OCI-LY7 (cell line): Measurements from ENCODE around the gene DCTPP1. TPM values are rescaled to one million over a fixed set of nuclear protein-coding genes. Genes with fewer than 3 reads are reported as not detected.
"Not testable (repeated sequence)": the region's sequence is repeated elsewhere in the genome, so short reads cannot be mapped to it uniquely, and the experiment has no call there.

Source experiments
- BruUV-seq: library from RNA; stranded (reverse); fragments of 400-500 nt; replicated peaks from 2 replicates; lab custom pipeline; 2021; lab: Mats Ljungman, UMichigan
- CTCF ChIA-PET: fragments of 300-600 bp; sonication (Branson Sonifier 250); formaldehyde crosslinking; loops from one replicate; lab custom pipeline; 2022; ENCODE audit warnings: antibody characterized with exemption; ENCODE audit not compliant: unreplicated experiment; lab: Charles Lee
- POLR2A ChIA-PET: fragments of 300-600 bp; sonication (Branson Sonifier 250); formaldehyde crosslinking; loops from one replicate; lab custom pipeline; 2022; ENCODE audit warnings: antibody characterized with exemption; lab: Charles Lee
- DNase-seq: peaks from one replicate; pipeline ENCODE4 v3.0.0-alpha.2; 2015; ENCODE audit warnings: low spot score
- H2AFZ ChIP-seq: fragments of 200-600 bp; sonication (generic), shearing (Covaris generic); 2 replicates; pipeline ENCODE4 v1.6.1; 2014; ENCODE audit warnings: mild to moderate bottlenecking, antibody characterized with exemption, low read length, moderate library complexity
- H3K27ac ChIP-seq: fragments of 200-600 bp; sonication (generic); 2 replicates; pipeline ENCODE4 v1.5.1; 2014; ENCODE audit warnings: mixed run types, low read depth, mild to moderate bottlenecking, moderate library complexity, low read length, inconsistent platforms; ENCODE audit not compliant: poor library complexity, severe bottlenecking
- H3K36me3 ChIP-seq: fragments of 200-600 bp; sonication (generic); 2 replicates; pipeline ENCODE4 v1.6.1; 2014; ENCODE audit warnings: mild to moderate bottlenecking, antibody characterized with exemption, low read length, moderate library complexity, mixed read lengths; ENCODE audit not compliant: insufficient read depth
- H3K4me1 ChIP-seq: fragments of 200-600 bp; sonication (generic); 2 replicates; pipeline ENCODE4 v1.5.1; 2014; ENCODE audit warnings: mild to moderate bottlenecking, low read length; ENCODE audit not compliant: insufficient read depth, poor library complexity, severe bottlenecking
- H3K4me2 ChIP-seq: fragments of 200-600 bp; sonication (generic); 2 replicates; pipeline ENCODE4 v1.6.1; 2014; ENCODE audit warnings: mild to moderate bottlenecking, low read length
- H3K4me3 ChIP-seq: fragments of 200-600 bp; sonication (generic); 2 replicates; pipeline ENCODE4 v1.5.1; 2014; ENCODE audit warnings: mild to moderate bottlenecking, low read depth, low read length; ENCODE audit not compliant: poor library complexity, severe bottlenecking
- H3K79me2 ChIP-seq: fragments of 200-600 bp; sonication (generic); 2 replicates; pipeline ENCODE4 v1.6.1; 2016; ENCODE audit warnings: low read depth, mild to moderate bottlenecking, low read length, moderate library complexity, mixed read lengths; ENCODE audit not compliant: insufficient read depth
- H3K9me2 ChIP-seq: fragments of 200-600 bp; sonication (generic); 2 replicates; pipeline ENCODE4 v1.6.1; 2016; ENCODE audit warnings: mild to moderate bottlenecking, low read length, mixed read lengths; ENCODE audit not compliant: insufficient read depth
- H3K9me3 ChIP-seq: fragments of 200-600 bp; sonication (generic); 2 replicates; pipeline ENCODE4 v1.6.1; 2014; ENCODE audit warnings: mild to moderate bottlenecking, mixed run types, low read length, mixed read lengths
- H4K20me1 ChIP-seq: fragments of 200-600 bp; sonication (generic); 2 replicates; pipeline ENCODE4 v1.6.1; 2014; ENCODE audit warnings: mild to moderate bottlenecking, antibody characterized with exemption, low read length, moderate library complexity, mixed read lengths; ENCODE audit not compliant: insufficient read depth
- EZH2phosphoT487 ChIP-seq: fragments of 200-600 bp; sonication (generic); IDR thresholded peaks from 2 replicates; pipeline ENCODE4 v1.6.1; 2018; ENCODE audit warnings: low read depth, borderline replicate concordance, mild to moderate bottlenecking, mixed run types, antibody characterized with exemption, low read length, moderate library complexity, mixed read lengths
- intact Hi-C: fragments of 100-400 bp; cut with micrococcal nuclease; formaldehyde crosslinking; loops from one replicate; pipeline ENCODE4 v1.10.0; 2022; ENCODE audit not compliant: unreplicated experiment
- total RNA-seq, 2 experiments: library from RNA; depleted of rRNA in 1 of 2; stranded (reverse); fragments of >200 nt in 1 of 2; shearing (Covaris generic) in 1 of 2; gene quantifications; 2 replicates each; pipeline ENCODE4 v1.2.3, GENCODE V29; 2014 to 2022
- TF ChIP-seq, protein P1 (sequence below): fragments of 200-600 bp; sonication (generic); conservative IDR thresholded peaks from 2 replicates; pipeline ENCODE4 v1.5.1; 2014; ENCODE audit warnings: mild to moderate bottlenecking, antibody characterized with exemption, low read length, moderate library complexity, mixed read lengths

The DCTPP1 gene
- total RNA-seq, 2 experiments from 2014 or later = 90.2 to 93.8 TPM

DNA sequence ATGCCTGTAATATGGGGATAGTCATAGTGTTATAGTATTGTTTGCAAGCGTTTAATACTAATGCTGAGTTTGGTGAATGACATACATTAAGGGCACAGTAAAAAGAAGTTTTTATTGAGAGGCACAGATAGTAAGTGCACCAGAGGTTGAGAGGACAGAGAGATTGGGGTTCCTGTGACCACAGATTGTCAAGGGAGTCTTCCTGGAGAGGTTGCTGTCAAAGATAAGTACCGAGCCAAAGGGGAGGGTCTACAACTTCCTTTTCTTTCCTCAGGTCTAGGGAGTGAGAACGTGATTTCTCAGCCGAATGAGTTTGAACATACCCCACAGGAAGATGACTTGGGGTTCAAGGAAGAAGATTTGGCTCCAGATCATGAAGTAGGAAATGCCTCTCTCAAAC lies 32.8 kb downstream of the DCTPP1 start:
- peaks cover 17% of the 10 kb centered on the region for H3K79me2 ChIP-seq
- H3K9me3 ChIP-seq = no peaks in the 10 kb centered on the region
- no peak for DNase-seq
- intact Hi-C loops = no loop called here
- POLR2A ChIA-PET = interaction anchor here (0.6 to 1.4 kb wide), 3 partner anchors 11 to 25 kb away, joined by 3 to 5 read pairs (median 3); partner anchors contain the start of gene ZNF771
- H3K4me3 ChIP-seq = no peak overlapping the region
- peaks cover 30% of the 10 kb centered on the region for H3K36me3 ChIP-seq
- no peak overlapping the region for H2AFZ ChIP-seq
- no peaks in the 10 kb centered on the region for H3K9me2 ChIP-seq
- no TSS peak for BruUV-seq
- H3K4me2 ChIP-seq = 0 out of 2 replicates have a peak overlapping the region, but pooled peaks have one; percentile 6
- 0 out of 2 replicates have a peak, but pooled peaks cover 5% of the 10 kb centered on the region for H4K20me1 ChIP-seq
- peaks cover 23% of the 10 kb centered on the region for H3K4me1 ChIP-seq
- no peak overlapping the region for H3K27ac ChIP-seq
- CTCF ChIA-PET = no interaction called here
- TF ChIP-seq EZH2phosphoT487 = no peak
- TF ChIP-seq, protein P1, sequence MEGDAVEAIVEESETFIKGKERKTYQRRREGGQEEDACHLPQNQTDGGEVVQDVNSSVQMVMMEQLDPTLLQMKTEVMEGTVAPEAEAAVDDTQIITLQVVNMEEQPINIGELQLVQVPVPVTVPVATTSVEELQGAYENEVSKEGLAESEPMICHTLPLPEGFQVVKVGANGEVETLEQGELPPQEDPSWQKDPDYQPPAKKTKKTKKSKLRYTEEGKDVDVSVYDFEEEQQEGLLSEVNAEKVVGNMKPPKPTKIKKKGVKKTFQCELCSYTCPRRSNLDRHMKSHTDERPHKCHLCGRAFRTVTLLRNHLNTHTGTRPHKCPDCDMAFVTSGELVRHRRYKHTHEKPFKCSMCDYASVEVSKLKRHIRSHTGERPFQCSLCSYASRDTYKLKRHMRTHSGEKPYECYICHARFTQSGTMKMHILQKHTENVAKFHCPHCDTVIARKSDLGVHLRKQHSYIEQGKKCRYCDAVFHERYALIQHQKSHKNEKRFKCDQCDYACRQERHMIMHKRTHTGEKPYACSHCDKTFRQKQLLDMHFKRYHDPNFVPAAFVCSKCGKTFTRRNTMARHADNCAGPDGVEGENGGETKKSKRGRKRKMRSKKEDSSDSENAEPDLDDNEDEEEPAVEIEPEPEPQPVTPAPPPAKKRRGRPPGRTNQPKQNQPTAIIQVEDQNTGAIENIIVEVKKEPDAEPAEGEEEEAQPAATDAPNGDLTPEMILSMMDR = no peak

DNA sequence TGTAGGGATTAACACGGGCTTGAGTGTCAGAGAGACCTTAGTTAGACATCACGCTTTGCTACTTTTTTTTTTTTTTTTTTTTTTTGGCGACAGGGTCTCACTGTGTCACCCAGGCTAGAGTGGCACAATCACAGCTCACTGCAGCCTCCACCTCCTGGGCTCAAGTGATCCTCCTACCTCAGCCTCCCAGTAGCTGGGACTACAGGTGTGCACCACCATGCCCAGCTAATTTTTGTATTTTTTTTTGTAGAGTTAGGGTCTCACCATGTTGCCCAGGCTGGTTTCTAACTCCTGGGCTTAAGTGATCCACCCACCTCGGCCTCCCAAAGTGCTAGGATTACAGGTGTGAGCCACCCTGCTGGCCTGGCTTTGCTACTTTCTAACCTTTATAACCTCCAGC lies 33.2 kb downstream of the DCTPP1 start:
- TSS peak; percentile 70 for BruUV-seq

DNA sequence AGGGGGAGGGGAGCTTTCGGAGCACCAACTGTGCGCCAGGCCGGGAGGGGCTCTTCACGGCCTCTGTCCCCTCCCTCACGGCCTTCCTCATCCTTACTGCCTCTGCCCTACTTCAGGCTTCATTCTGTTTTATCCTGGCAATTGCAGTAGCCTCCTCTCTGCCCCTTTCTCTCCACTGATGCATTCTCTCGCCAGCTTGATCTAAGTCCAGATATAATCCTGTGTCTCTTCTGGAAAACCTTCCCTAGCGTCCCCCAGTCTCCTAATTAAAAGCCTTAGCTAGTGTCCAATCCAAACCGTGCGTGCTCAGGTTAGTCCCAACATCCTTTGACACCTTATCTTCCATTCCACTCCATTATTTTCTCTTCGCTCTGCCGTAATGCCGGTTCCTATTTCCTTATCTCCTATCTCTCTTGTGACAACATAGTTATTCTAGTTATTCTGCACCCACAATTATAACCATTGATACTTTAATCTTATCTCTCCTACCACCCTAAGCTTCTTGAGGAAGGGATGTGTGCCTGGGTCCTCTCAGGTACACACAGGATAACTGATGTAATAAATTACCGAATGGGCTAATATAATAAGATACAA lies 33.7 kb downstream of the DCTPP1 start:
- ChIA-PET CTCF (no interaction called here), POLR2A (interaction anchor here (1.1 to 3.3 kb wide), 6 partner anchors 12 to 46 kb away, joined by 3 to 22 read pairs (median 4); partner anchors contain the start of genes SEPTIN1 and ZNF771)
- Histone ChIP-seq H2AFZ (no peak overlapping the region), H3K9me2 (no peaks in the 10 kb centered on the region), H3K4me3 (peak overlapping the region; percentile 89), H3K9me3 (no peaks in the 10 kb centered on the region), H3K79me2 (peaks cover 17% of the 10 kb centered on the region), H3K27ac (peak overlapping the region; percentile 44), H3K36me3 (peaks cover 30% of the 10 kb centered on the region), H4K20me1 (0 out of 2 replicates have a peak, but pooled peaks cover 5% of the 10 kb centered on the region), H3K4me1 (peaks cover 23% of the 10 kb centered on the region), H3K4me2 (peak overlapping the region; percentile 85)
- TF ChIP-seq EZH2phosphoT487 = no peak
- TF ChIP-seq, protein P1 = no peak
- intact Hi-C loops = loop anchor here (1.0 kb wide), 1 partner anchor 18 kb away; no protein-coding TSS in a partner anchor
- no TSS peak for BruUV-seq
- no peak for DNase-seq

More for the DNA sequence above, 33.2 kb downstream of the DCTPP1 start:
- intact Hi-C loops, CTCF ChIA-PET, H3K9me3 ChIP-seq, H3K27ac ChIP-seq, H3K9me2 ChIP-seq, DNase-seq, H2AFZ ChIP-seq, H4K20me1 ChIP-seq: not testable (repeated sequence)
- Histone ChIP-seq H3K36me3 (peaks cover 30% of the 10 kb centered on the region), H3K79me2 (peaks cover 17% of the 10 kb centered on the region), H3K4me1 (peaks cover 23% of the 10 kb centered on the region), H3K4me2 (peak overlapping the region; percentile 85), H3K4me3 (peak overlapping the region; percentile 89)
- POLR2A ChIA-PET = interaction anchor here (1.0 to 3.3 kb wide), 3 partner anchors 11 to 25 kb away, joined by 3 to 22 read pairs (median 3); partner anchors contain the start of genes SEPTIN1 and ZNF771
